Activated T-cell treated with anti-CD3 and anti-CD28 coated beads for 4 hours (primary cell): Measurements from ENCODE around the gene REXO4.
A peak's percentile ranks its signal among the peaks of the same experiment; 100 is the strongest.
"Not testable (repeated sequence)": the region's sequence is repeated elsewhere in the genome, so short reads cannot be mapped to it uniquely, and the experiment has no call there.

ENCODE experiments used
- DNase-seq: peaks from one replicate; pipeline ENCODE4 v3.0.0-alpha.2; 2020

REXO4 gene

DNA sequence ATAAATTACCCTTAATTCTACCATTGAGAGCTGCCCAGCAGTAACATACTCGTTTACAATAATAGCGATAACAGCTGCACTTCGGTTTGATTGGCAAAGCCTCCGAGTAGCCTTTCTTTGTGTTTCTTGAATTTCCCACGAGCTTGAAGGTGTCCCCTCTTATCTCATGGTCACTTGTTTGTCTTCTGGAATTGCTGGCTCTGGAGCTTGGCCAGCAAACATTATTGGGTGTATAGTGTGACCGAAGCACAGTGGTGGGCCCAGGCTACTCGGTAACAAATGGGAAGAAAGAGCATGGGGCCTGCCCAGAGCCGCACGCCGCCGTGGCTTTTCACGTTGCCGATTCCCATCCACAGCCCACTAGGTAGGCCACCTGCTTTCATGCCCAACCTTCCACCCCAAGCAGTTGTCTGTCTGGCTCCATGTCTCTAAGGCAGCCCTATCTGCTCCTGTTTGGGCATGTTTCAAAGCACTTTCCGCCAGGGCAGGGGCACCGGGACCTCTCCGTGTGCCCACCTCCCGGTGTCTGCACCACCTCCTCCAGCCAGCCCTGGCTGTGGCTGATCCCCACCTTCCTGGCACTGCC, 33.0 kb downstream of the REXO4 start:
- DNase-seq: no peak

DNA sequence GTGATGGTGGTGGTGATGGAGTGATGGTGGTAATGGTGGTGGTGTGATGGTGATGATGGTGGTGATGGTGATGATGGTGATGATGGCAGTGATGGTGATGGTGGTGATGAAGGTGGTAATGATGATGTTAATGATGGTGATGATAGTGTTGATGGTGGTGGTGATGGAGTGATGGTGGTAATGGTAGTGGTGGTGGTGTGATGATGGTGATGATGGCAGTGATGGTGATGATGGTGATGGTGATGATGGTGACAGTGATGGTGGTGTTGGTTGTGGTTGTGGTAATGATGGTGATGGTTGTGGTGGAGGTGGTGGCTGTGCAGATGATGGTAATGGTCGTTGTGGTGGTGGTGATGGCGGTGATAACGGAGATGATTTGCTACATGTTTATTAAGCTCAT, 34.4 kb downstream of the REXO4 start:
- DNase-seq: no peak

DNA sequence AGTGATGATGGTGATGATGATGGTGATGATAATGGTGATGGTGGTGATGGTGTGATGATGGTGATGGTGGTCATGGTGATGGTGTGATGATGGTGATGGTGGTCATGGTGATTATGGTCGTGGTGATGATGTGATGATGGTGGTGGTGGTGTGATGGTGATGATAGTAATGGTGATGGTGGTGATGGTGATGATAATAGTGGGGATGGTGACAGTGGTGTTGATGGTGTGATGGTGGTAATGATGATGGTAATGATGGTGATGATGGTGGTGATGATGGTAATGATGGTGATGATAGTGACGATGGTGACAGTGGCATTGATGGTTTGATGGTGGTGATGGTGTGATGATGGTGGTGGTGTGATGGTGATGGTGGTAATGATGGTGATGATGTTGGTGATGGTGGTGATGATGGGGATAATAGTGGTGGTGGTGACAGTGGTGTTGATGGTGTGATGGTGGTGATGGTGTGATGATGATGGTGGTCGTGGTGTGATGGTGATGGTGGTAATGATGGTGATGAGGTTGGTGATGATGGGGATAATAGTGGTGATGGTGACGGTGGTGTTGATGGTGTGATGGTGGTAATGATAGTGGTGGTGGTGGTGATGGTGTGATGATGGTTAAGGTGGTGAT, 35.2 kb downstream of the REXO4 start:
- DNase-seq: no peak

DNA sequence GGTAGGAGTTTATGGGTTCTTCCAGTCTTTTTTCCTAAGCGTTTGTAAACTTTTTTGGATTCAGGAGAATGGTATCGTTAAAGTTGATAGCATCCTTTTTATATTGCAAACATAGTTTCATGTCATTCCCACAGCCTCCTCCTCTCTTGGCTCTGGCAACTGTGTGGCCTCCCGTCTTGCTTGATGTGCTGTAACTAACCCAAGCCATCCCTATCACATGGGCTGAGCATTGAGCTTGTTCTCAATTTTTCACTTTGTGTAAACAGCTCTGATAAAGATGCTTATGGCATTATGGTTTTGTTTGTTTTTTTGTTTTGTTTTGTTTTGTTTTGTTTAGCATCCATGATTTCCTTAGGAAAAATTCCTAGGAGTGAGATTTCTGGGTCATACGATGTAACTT, 37.1 kb downstream of the REXO4 start:
- no peak for DNase-seq

DNA sequence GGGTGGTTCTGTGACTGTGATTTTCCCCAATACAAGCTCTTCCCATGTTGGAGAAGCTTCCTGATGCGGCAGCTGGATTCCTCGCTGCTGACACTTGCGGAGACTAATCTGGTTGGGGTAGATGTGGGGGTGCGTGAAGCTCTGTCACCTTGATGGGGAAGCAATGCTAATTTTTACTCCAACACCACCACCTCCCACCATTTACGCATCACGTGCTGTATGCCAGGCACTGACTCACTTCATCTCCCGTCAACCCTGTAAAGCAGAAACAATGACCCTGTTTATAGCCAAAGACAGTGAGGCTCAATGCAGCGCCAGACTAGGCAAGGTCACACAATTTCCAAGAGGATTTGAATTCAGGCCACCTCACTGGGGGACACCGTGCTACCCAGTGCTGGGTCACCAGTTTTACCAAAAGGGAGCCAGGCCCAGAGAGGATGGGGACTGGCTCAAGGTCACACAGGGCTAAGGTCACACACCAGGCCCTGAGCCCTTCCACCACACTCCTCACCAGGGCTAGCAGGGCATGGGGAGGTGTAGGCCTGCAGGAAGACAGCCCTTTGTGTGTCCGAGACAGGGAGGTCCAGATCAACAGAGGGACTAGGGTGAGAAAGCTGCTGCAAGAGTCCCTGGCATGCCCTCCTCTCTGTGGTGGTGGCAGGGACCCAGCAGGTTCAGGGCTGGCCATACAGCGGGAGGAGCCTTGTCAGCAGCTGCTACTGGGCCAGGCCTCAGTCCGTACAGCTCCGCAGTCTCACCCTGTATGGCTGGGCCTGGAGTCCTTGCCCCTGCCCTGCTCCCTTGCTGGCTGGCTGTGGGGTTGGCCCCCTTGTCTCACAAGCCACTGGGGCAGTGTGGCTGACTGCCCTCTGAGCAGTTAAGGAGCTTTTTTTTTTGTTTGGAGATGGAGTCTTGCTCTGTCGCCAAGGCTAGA, 38.4 kb downstream of the REXO4 start:
- DNase-seq: no peak

DNA sequence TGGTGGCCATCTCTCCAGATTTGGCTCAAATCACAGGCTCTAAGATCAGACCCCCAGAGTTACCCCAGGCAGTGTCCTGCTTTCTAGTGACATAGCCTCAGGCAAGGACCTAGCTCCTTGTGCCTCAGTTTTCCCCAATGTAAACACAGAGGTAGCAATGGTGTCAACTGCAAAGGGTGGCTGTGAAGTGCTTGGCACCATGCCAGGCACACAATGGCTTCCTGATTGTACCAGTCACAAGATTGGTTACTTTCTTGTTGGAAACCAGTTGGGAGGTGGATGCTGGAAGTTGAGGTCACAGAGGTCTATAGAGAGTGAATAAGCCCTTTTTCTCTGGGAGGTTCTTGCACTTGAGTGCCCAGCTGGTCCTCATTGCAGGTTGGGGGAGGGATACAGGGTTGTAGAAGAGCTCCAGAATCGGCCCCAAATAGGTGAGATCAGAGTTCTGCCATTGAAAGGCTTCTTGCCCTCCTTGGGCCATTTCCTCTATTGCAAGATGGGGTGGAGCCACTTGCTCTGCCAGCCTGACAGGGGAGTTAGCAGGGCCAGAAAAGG, 39.3 kb downstream of the REXO4 start:
- no peak for DNase-seq

DNA sequence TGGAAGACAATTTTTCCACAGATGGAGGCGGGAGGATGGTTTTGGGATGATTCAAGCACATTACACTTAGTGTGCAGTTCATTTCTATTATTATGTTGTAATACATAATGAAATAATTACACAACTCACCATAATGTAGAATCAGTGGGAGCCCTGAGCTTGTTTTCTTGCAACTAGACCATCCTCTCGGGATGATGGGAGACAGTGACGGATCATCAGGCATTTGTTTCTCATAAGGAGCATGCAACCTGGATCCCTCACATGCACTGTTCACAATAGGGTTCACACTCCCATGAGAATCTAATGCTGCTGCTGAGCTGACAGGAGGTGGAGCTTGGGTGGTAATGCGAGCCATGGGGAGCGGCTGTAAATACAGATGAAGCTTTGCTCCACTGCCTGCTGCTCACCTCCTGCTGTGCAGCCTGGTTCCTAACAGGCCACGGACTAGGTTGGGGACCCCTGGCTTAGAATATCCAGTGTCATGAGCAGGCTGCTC, 40.0 kb downstream of the REXO4 start:
- DNase-seq: no peak

DNA sequence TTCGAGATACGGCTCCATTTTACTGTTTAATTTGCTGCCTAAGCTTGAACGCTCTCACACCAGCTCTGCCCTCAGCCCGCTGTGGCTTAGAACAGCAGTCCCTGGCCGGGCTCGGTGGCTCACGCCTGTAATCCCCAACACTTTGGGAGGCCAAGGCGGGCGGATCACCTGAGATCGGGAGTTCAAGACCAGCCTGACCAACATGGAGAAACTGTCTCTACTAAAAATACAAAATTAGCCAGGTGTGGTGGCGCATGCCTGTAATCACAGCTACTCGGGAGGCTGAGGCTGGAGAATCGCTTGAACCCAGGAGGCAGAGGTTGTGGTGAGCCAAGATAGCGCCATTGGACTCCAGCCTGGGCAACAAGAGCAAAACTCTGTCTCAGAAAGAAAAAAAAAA, 40.5 kb downstream of the REXO4 start:
- not testable (repeated sequence) for DNase-seq

DNA sequence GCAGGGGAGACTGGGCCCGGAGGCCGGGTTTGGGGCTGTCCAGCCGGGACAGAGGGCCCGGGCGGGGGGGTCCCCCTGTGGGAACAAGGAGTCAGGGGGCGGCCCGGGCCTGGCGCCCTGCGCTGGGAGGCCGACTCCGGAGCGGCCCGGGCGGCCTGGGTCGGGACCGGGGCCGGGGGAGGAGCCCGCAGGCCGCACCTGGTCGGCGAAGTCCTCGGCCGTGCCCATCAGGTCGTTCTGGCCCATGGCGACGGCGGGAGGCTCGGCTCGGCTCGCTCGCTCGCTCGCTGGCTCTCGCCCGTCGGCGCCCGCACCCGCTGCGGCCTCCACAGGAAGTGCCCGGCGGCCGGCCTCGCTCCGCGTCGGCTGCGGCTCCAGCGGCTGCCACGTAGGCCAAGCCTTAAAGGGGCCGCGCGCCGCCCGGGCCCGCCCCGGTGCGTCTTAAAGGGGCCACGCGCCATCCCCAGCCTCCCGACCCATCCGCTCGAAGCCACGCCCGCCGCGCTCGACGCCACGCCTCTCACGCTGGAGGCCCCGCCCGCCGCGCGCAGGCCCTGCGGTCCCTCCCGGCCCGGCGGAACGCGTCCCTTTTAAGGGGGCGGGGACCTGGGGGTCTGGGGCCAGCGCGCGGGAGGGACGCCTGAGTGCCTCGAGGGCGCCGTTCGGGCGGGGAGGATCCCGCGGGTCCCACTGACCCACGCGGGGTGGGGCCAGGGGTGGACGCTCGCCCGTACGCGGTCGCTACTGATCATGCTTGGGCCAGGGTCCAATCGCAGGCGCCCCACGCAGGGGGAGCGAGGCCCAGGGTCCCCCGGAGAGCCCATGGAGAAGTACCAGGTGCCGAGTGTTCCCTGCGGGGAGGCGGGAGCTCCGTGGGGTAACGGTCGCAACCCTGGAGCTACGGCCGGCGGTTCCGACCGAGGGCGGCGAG, 41.8 kb downstream of the REXO4 start, which contains the start of the genes STKLD1 and SURF4:
Gene STKLD1, plus strand, starts transcription at position 643 of the 931 bp plus-strand sequence. Its CDS starts 108 bp downstream, at position 751.
Gene SURF4, minus strand, starts transcription at position 337 of the 931 bp plus-strand sequence. Its CDS starts 91 bp downstream, at position 246.
- peak; percentile 91 for DNase-seq

DNA sequence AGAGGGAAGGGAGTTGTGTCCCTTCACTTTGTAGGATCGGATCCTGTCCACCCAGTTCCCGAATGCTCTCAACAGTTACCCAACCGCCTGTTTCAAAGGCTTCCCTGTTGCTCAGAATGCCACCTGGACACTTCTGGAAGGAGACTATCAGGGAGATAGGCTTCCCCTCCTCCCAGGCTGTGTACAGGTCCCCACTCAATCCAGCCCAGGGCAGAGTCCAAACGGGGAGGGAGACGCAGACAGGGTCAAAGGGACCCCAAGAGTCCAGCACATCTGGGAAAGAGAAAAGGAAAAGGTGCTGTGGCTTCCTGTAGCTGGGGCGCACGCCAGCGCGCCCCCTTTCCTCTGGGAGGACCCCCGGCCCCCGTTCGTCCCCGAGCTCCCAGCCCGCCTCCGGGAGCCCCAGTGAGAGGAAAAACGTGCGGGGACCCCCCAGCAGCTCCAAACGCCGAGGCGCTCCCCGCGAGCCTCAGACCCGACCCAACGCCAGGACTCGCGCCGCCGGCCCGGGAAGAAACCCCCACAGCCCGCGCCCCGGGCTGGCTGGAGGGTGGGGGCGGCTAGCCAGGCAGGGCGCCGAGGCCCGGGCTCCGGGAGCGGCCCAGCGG, 42.6 kb downstream of the REXO4 start:
- DNase-seq: no peak

DNA sequence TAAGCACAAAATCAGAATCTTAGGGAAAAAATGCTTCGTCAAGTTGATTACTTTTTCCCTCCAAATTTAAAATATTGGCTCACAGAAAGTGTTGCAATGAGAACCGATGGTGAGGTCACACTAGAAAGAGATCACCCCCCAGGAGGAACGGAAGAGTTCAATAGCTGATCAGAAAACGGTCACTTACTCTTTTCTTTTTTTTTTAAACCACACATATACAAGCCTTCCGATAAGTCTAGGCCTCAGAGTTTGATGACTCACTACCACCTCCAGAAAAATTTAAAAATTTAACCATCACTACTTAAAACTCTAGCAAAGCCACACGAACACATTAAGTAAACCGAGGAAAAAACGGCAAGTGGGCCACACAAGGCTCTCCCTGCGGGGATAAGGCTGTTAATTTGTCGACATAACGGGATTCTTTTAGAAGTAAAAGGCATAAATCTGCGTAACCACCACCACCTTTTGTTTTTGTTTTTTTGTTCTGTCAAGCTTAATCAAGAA, 43.1 kb downstream of the REXO4 start:
- DNase-seq: no peak

DNA sequence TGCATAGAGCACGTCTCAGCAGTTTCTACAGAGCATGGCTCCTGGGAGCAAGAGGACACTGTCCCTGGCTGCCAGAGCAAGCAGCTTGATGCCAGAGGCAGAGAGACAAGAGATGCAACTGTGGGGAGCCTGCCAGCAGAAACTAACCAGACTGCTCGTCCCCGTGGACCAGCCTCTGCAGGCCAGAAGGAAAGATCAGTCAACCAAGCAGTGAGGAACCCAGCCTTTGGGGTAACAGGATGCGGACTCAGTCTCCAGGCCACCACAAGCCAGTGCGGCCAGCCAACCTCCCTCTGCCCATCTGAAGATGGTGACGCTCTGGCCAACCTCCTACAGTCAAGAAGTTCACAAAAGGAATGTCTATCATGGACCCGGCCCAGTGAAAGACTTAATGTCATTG, 45.7 kb downstream of the REXO4 start:
- DNase-seq: no peak

DNA sequence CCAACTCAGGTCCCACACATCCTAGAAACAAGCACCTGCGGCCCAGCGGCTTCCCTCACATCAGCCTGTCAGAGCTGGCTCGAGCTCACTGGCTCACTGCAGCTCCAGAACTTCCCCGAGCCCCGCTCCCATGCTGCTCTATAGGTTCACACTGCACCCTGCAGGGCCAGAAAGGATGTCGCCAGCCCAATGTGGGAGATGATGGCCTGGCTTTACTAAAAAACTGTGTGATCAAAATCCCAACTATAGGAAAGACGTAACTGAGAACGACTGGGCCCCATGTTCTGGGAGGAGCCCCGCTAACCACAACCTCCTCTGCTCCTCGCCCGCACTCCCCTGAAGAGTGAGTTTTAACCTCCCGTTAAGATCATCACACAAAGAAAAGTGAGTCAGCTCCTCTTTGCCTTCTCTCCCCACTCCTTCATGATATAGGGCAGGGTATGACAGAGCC, 46.5 kb downstream of the REXO4 start:
- DNase-seq: peak; percentile 53

DNA sequence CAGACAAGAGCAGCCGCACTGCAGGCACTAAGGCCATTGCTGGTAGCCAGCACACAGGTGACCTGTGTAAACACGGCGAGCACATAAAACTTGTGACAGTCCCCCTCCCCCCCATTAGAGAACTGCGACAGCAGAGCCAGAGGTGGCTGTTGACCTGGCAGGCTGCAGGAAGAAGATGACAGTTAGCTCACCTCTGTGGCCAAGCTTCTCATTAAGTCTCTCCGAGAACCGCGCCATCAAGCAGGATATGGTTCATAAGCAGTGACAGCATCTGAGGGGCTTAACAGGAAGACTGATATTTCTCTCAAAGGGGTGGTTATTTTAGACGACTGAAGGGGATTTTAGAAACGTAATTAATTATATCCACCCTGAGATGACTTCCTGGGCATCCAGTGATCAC, 47.1 kb downstream of the REXO4 start:
- no peak for DNase-seq

DNA sequence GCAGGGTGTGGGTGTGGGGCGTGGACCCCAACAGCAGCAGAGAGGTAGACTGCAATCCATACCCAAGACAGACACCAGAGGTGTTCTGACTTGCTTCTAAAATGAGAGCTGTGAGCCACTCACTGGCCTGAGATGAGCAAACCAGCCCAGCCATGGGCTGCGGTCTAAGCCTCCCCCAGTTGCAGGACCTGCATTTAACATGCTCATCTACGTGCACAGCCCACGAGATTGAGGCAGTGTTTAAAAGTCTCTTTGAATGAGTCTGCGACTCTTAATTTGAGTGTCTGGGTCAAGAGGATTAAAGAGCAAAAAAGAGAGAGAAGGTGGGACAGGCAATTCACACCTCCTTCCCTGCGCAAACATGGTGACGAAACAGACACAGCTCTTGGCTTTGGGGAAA, 47.9 kb downstream of the REXO4 start:
- no peak for DNase-seq

DNA sequence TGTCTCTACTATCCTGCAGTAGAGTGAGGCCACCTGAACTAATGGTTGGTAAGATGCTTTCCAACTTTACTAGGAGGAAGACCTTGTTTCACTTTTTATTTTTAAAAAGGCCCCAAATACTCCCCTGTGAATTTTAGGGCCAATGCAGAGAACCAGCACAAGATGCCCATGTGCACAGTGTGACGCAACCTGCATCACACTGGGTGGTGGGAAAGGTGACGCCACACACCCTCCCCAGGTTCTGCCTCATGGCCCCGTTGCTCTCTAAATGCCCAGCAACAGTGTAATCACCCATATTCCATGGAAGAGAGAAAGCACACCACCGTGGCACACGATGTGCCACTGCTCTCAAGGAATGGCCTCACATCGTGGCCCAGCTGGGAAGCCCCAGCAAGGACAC, 48.4 kb downstream of the REXO4 start:
- no peak for DNase-seq

DNA sequence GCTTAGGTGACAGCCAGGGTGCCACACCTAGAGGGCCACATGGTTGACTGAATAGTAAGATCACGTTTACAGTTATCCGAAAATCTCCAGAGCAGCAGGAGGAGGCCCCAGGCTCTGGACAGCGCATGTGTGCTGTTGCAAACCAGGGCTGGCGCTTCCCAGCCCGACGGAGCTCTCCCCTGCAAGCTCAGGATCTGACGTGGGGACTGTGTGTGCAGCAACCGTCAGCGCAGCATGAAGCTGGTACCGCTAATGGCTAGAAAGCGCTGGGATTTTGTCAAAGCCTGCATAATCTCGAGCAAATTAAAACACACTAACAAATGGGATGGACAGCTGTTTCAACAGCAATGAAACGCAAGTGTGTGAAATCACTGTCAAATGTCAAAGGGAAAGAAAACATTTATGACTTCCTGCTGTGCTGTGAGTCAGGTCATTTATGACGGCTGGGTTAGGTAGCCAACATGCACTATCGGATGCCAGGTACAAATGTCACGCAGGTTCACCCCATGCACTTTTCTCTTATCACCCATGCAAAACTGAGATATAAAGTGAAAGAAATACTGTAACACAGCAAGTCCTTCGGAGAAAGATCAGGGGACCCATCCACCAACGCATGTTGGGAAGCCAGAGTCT, 49.4 kb downstream of the REXO4 start:
- DNase-seq: no peak

DNA sequence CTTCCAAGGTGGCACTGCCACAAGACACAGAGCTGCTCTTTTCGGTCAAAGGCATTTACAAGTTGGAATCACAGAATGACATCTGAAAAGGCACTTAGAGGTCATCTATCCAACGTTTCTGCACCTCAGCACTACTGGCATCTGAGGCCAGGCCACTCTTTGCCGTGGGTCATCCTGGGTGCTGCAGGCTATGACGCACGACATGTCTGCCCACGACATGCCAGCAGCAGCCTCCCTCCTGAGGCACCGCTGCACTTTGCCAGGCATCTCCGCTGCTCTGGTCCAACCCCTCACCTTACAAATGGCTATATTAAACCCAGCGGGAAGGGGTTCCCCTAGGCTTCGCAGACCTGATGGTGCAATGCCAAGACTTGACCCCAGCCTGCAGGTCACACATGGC, 50.0 kb downstream of the REXO4 start:
- DNase-seq: no peak

DNA sequence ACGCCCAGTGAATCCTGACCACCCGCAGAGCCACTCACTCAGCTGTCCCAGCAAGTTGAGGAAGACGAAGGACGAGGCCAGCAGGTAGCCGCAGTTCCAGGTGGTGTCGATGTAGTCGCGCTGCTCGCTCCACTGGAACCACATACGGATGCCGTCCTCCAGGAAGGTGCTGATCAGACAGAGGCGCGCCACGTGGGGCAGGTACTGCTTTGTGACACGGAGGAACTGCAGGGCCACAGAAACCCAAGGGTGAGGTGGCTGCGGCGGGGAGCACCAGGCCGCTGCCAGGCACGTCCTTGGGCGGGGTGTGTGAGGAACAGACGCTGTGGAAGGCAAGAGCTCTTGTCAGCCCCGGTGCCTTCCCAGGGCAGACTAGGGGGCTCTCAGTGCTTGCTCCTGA, 50.6 kb downstream of the REXO4 start:
- DNase-seq: no peak

DNA sequence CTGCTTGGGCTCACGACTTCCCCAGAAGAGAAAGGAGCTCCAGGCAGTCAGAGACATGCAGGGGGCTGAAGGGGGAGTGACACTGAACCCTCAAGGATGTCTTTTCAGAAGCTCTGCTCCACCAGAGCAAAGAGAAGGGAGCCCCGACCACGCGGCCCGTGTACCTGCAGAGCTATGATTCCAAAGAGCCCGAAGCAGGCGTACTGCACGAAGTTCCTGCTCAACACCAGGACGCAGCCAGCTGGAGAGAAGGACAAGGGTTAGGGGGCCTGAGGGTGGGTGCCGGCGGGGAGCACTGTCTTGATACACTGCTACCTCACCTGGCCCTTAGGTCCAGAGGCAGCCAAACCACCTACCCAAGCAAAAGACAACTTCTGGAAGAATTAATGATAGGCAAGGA, 51.4 kb downstream of the REXO4 start:
- DNase-seq: no peak
